Lower leg skin (tissue), 3 donors: Measurements from ENCODE around the gene ABHD17C.

Source experiments
- CTCF ChIP-seq, 3 donors: fragments of 450-650 bp; IDR thresholded peaks; one replicate each; pipeline ENCODE4 v1.5.1; 2016; ENCODE audit warnings: antibody characterized with exemption in 3 of 3, mild to moderate bottlenecking in 3 of 3, moderate library complexity in 2 of 3
- POLR2A ChIP-seq, 2 donors: fragments of 450-650 bp; IDR thresholded peaks; one replicate each; pipeline ENCODE4 v1.6.1; 2016 to 2017; ENCODE audit warnings: antibody characterized with exemption in 2 of 2, mild to moderate bottlenecking in 1 of 2, moderate library complexity in 1 of 2

GRCh38 chr15:80774486-80774885, 79.4 kb downstream of the ABHD17C start:
- TF ChIP-seq POLR2A (IDR thresholded peaks at IDR 0.05) (no peak), CTCF (IDR thresholded peaks at IDR 0.05) (no peak)
